NT2/D1 (cell line): Measurements from ENCODE around the gene FKBP5.

Source experiments
- DNase-seq: peaks from one replicate; pipeline ENCODE4 v3.0.0-alpha.2; 2011; ENCODE audit warnings: low read depth, low spot score
- H3K27me3 ChIP-seq: 2 replicates; pipeline ENCODE4 v1.6.0; 2011; ENCODE audit warnings: mild to moderate bottlenecking; ENCODE audit not compliant: insufficient read length, insufficient read depth
- H3K36me3 ChIP-seq: 2 replicates; pipeline ENCODE4 v1.6.1; 2011; ENCODE audit warnings: mild to moderate bottlenecking, low read length, mixed read lengths; ENCODE audit not compliant: insufficient read depth, insufficient read length
- H3K4me1 ChIP-seq: 2 replicates; pipeline ENCODE4 v1.5.1; 2011; ENCODE audit not compliant: insufficient read depth, insufficient read length
- H3K4me3 ChIP-seq: 2 replicates; pipeline ENCODE4 v1.5.1; 2011; ENCODE audit warnings: low read depth; ENCODE audit not compliant: insufficient read length
- H3K9ac ChIP-seq: 2 replicates; pipeline ENCODE4 v1.6.0; 2011; ENCODE audit warnings: low read depth; ENCODE audit not compliant: insufficient read length
- H3K9me3 ChIP-seq: 2 replicates; pipeline ENCODE4 v1.5.1; 2011; ENCODE audit warnings: mild to moderate bottlenecking, low read length; ENCODE audit not compliant: insufficient read depth
- SUZ12 ChIP-seq: IDR thresholded peaks from 2 replicates; pipeline ENCODE4 v1.6.1; 2011; ENCODE audit not compliant: insufficient read length, insufficient read depth; ENCODE audit errors: extremely low read depth
- YY1 ChIP-seq: IDR thresholded peaks from 2 replicates; pipeline ENCODE4 v1.6.1; 2011; ENCODE audit not compliant: insufficient read length, insufficient read depth
- ZNF274 ChIP-seq: IDR thresholded peaks from 2 replicates; pipeline ENCODE4 v1.6.1; 2011; ENCODE audit warnings: mild to moderate bottlenecking, low read depth, low read length

Gene FKBP5

GRCh38 chr6:35626401-35626800 lies 62.3 kb downstream of the FKBP5 start:
- DNase-seq: no peak
- no peaks in the 10 kb centered on the region for H3K4me1 ChIP-seq
- no peaks in the 10 kb centered on the region for H3K9me3 ChIP-seq
- no peak overlapping the region for H3K4me3 ChIP-seq
- TF ChIP-seq ZNF274 (no peak), YY1 (no peak), SUZ12 (no peak)
- no peak overlapping the region for H3K9ac ChIP-seq
- peaks cover 5% of the 10 kb centered on the region for H3K36me3 ChIP-seq
- H3K27me3 ChIP-seq: no peaks in the 10 kb centered on the region

GRCh38 chr6:35624341-35625070 lies 64.2 kb downstream of the FKBP5 start:
- no peaks in the 10 kb centered on the region for H3K4me1 ChIP-seq
- DNase-seq: no peak
- peaks cover 5% of the 10 kb centered on the region for H3K36me3 ChIP-seq
- H3K9me3 ChIP-seq: no peaks in the 10 kb centered on the region
- no peaks in the 10 kb centered on the region for H3K27me3 ChIP-seq
- TF ChIP-seq ZNF274 (no peak), SUZ12 (no peak), YY1 (no peak)
- H3K4me3 ChIP-seq: no peak overlapping the region
- H3K9ac ChIP-seq: no peak overlapping the region

- no peaks in the 10 kb centered on the region for H3K4me1 ChIP-seq
- no peaks in the 10 kb centered on the region for H3K9me3 ChIP-seq
- H3K27me3 ChIP-seq: no peaks in the 10 kb centered on the region
- no peak overlapping the region for H3K9ac ChIP-seq
- peaks cover 15% of the 10 kb centered on the region for H3K36me3 ChIP-seq
- DNase-seq: no peak
- no peak for TF ChIP-seq YY1
- no peak for TF ChIP-seq ZNF274
- TF ChIP-seq SUZ12: no peak
- H3K4me3 ChIP-seq: no peak overlapping the region
Observed at GRCh38 chr6:35622283-35622682, 66.4 kb downstream of the FKBP5 start.

GRCh38 chr6:35620706-35621105 lies 68.0 kb downstream of the FKBP5 start:
- Histone ChIP-seq H3K4me3 (no peak overlapping the region), H3K9ac (no peak overlapping the region), H3K36me3 (peaks cover 20% of the 10 kb centered on the region), H3K27me3 (no peaks in the 10 kb centered on the region), H3K9me3 (no peaks in the 10 kb centered on the region), H3K4me1 (no peaks in the 10 kb centered on the region)
- no peak for DNase-seq
- TF ChIP-seq SUZ12 (no peak), YY1 (no peak), ZNF274 (no peak)

GRCh38 chr6:35613762-35614161 lies 75.0 kb downstream of the FKBP5 start:
- DNase-seq: no peak
- Histone ChIP-seq H3K9ac (no peak overlapping the region), H3K36me3 (peaks cover 13% of the 10 kb centered on the region), H3K27me3 (no peaks in the 10 kb centered on the region), H3K9me3 (no peaks in the 10 kb centered on the region), H3K4me1 (no peaks in the 10 kb centered on the region), H3K4me3 (no peak overlapping the region)
- TF ChIP-seq YY1: no peak
- no peak for TF ChIP-seq ZNF274
- no peak for TF ChIP-seq SUZ12

GRCh38 chr6:35611240-35611639 lies 77.5 kb downstream of the FKBP5 start:
- no peak overlapping the region for H3K4me3 ChIP-seq
- H3K36me3 ChIP-seq: no peaks in the 10 kb centered on the region
- DNase-seq: no peak

GRCh38 chr6:35610830-35611229 lies 77.9 kb downstream of the FKBP5 start:
- H3K4me1 ChIP-seq: no peaks in the 10 kb centered on the region
- no peak overlapping the region for H3K9ac ChIP-seq
- no peak overlapping the region for H3K4me3 ChIP-seq
- no peaks in the 10 kb centered on the region for H3K36me3 ChIP-seq
- no peak for DNase-seq
- H3K27me3 ChIP-seq: no peaks in the 10 kb centered on the region
- TF ChIP-seq YY1: no peak
- TF ChIP-seq SUZ12: no peak
- TF ChIP-seq ZNF274: no peak
- H3K9me3 ChIP-seq: no peaks in the 10 kb centered on the region

More at GRCh38 chr6:35611240-35611639, 77.5 kb downstream of the FKBP5 start:
- Histone ChIP-seq H3K9ac (no peak overlapping the region), H3K9me3 (no peaks in the 10 kb centered on the region), H3K27me3 (no peaks in the 10 kb centered on the region), H3K4me1 (no peaks in the 10 kb centered on the region)
- TF ChIP-seq SUZ12: no peak
- TF ChIP-seq ZNF274: no peak
- no peak for TF ChIP-seq YY1
